ENCODE measurements around the gene MYBBP1A. TPM values are rescaled to one million over a fixed set of nuclear protein-coding genes. Genes with fewer than 3 reads are reported as not detected.

MYBBP1A gene
- total and polyA plus RNA-seq, 2 experiments from 2014 or later: 23.7 to 44.1 TPM

GRCh38 chr17:4507361-4508111, 47.6 kb downstream of the MYBBP1A start:
- Histone ChIP-seq H3K79me2 (no peaks in the 10 kb centered on the region), H3K4me3 (no peak overlapping the region), H3K9me3 (ENCODE audit: low read depth) (no peaks in the 10 kb centered on the region), H3K4me2 (no peak overlapping the region), H4K20me1 (ENCODE audit: insufficient read depth, poor library complexity, severe bottlenecking) (no peaks in the 10 kb centered on the region), H3K27me3 (no peaks in the 10 kb centered on the region), H3K9me2 (replicated peaks; ENCODE audit: insufficient read depth) (no peaks in the 10 kb centered on the region), H3K36me3 (replicated peaks; ENCODE audit: insufficient read depth, low read depth) (no peaks in the 10 kb centered on the region), H2AFZ (no peak overlapping the region), H3K27ac (no peak overlapping the region), H3K4me1 (ENCODE audit: insufficient read depth) (no peaks in the 10 kb centered on the region)
- WGBS (ENCODE audit: low lambda C conversion rate, missing lambda C conversion rate): 84% methylated on average over 8 of the region's 8 CpGs
- TF ChIP-seq EZH2 (IDR thresholded peaks at IDR 0.05; ENCODE audit: borderline replicate concordance) (no peak), EZH2phosphoT487 (IDR thresholded peaks at IDR 0.05; ENCODE audit: low read depth, severe bottlenecking, unreplicated experiment) (no peak)
- TF ChIP-seq, protein P1, sequence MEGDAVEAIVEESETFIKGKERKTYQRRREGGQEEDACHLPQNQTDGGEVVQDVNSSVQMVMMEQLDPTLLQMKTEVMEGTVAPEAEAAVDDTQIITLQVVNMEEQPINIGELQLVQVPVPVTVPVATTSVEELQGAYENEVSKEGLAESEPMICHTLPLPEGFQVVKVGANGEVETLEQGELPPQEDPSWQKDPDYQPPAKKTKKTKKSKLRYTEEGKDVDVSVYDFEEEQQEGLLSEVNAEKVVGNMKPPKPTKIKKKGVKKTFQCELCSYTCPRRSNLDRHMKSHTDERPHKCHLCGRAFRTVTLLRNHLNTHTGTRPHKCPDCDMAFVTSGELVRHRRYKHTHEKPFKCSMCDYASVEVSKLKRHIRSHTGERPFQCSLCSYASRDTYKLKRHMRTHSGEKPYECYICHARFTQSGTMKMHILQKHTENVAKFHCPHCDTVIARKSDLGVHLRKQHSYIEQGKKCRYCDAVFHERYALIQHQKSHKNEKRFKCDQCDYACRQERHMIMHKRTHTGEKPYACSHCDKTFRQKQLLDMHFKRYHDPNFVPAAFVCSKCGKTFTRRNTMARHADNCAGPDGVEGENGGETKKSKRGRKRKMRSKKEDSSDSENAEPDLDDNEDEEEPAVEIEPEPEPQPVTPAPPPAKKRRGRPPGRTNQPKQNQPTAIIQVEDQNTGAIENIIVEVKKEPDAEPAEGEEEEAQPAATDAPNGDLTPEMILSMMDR (IDR thresholded peaks at IDR 0.05; ENCODE audit: poor library complexity): no peak
- DNase-seq (ENCODE audit: low spot score): no peak

GRCh38 chr17:4506892-4507291, 48.3 kb downstream of the MYBBP1A start:
- H3K9me3 ChIP-seq (ENCODE audit: low read depth): no peaks in the 10 kb centered on the region
- H3K27me3 ChIP-seq: no peaks in the 10 kb centered on the region
- no peak overlapping the region for H3K4me2 ChIP-seq
- no peak for DNase-seq (ENCODE audit: low spot score)
- H4K20me1 ChIP-seq (ENCODE audit: insufficient read depth, poor library complexity, severe bottlenecking): no peaks in the 10 kb centered on the region
- H3K27ac ChIP-seq: no peak overlapping the region
- H3K79me2 ChIP-seq: no peaks in the 10 kb centered on the region
- H2AFZ ChIP-seq: no peak overlapping the region
- TF ChIP-seq, protein P1 (IDR thresholded peaks at IDR 0.05; ENCODE audit: poor library complexity): no peak
- TF ChIP-seq EZH2 (IDR thresholded peaks at IDR 0.05; ENCODE audit: borderline replicate concordance) (no peak), EZH2phosphoT487 (IDR thresholded peaks at IDR 0.05; ENCODE audit: low read depth, severe bottlenecking, unreplicated experiment) (no peak)
- H3K9me2 ChIP-seq (replicated peaks; ENCODE audit: insufficient read depth): no peaks in the 10 kb centered on the region
- H3K4me3 ChIP-seq: no peak overlapping the region
- no peaks in the 10 kb centered on the region for H3K36me3 ChIP-seq (replicated peaks; ENCODE audit: insufficient read depth, low read depth)
- WGBS (ENCODE audit: low lambda C conversion rate, missing lambda C conversion rate): 96% methylated on average over 8 of the region's 8 CpGs
- no peaks in the 10 kb centered on the region for H3K4me1 ChIP-seq (ENCODE audit: insufficient read depth)

DNA sequence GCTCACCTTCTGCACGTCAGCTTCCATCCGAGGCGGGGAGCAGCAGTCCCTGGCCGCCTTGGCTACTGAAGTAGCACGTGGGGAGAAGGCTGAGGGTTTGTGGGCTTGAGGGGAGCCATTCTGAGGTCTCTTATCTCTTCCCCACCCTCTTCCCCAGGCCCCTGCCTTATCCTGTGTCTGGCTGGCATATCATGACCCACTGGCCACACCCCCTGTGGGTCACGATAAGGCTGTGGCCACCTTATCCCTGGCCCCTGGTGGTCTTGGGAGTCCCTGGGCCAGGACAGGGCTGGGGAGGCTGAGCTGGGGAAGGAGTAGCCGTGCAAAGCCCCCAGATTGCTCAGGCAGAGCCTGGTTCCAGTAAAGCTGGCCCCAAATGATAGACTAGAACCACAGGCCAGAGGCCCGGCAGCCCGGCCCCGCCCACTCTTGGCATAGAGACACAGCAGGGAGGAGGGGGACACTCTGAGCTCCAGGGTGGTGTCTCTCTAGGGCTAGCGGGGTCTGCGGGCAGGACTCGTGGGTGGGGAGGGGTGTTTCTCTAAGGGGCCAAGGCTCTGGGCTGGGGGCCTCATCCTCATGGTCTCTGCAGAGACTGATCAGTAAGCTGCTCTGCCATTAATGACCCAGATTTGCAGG, 48.9 kb downstream of the MYBBP1A start:
- H2AFZ ChIP-seq: no peak overlapping the region
- H3K9me2 ChIP-seq (replicated peaks; ENCODE audit: insufficient read depth): no peaks in the 10 kb centered on the region
- H4K20me1 ChIP-seq (ENCODE audit: insufficient read depth, poor library complexity, severe bottlenecking): no peaks in the 10 kb centered on the region
- H3K4me3 ChIP-seq: no peak overlapping the region
- H3K27me3 ChIP-seq: no peaks in the 10 kb centered on the region
- H3K27ac ChIP-seq: no peak overlapping the region
- WGBS (ENCODE audit: low lambda C conversion rate, missing lambda C conversion rate): 66% methylated on average over 10 of the region's 13 CpGs
- TF ChIP-seq EZH2phosphoT487 (IDR thresholded peaks at IDR 0.05; ENCODE audit: low read depth, severe bottlenecking, unreplicated experiment) (no peak), EZH2 (IDR thresholded peaks at IDR 0.05; ENCODE audit: borderline replicate concordance) (no peak)
- TF ChIP-seq, protein P1 (IDR thresholded peaks at IDR 0.05; ENCODE audit: poor library complexity): no peak
- H3K4me2 ChIP-seq: no peak overlapping the region
- no peaks in the 10 kb centered on the region for H3K9me3 ChIP-seq (ENCODE audit: low read depth)
- no peak for DNase-seq (ENCODE audit: low spot score)
- peaks cover 1% of the 10 kb centered on the region for H3K4me1 ChIP-seq (ENCODE audit: insufficient read depth)
- H3K79me2 ChIP-seq: no peaks in the 10 kb centered on the region
- H3K36me3 ChIP-seq (replicated peaks; ENCODE audit: insufficient read depth, low read depth): no peaks in the 10 kb centered on the region

All from hepatocyte (in vitro differentiated cells).